ENCODE measurements around the gene KDM7A. TPM values are rescaled to one million over a fixed set of nuclear protein-coding genes. Genes with fewer than 3 reads are reported as not detected.

Gene KDM7A, protein sequence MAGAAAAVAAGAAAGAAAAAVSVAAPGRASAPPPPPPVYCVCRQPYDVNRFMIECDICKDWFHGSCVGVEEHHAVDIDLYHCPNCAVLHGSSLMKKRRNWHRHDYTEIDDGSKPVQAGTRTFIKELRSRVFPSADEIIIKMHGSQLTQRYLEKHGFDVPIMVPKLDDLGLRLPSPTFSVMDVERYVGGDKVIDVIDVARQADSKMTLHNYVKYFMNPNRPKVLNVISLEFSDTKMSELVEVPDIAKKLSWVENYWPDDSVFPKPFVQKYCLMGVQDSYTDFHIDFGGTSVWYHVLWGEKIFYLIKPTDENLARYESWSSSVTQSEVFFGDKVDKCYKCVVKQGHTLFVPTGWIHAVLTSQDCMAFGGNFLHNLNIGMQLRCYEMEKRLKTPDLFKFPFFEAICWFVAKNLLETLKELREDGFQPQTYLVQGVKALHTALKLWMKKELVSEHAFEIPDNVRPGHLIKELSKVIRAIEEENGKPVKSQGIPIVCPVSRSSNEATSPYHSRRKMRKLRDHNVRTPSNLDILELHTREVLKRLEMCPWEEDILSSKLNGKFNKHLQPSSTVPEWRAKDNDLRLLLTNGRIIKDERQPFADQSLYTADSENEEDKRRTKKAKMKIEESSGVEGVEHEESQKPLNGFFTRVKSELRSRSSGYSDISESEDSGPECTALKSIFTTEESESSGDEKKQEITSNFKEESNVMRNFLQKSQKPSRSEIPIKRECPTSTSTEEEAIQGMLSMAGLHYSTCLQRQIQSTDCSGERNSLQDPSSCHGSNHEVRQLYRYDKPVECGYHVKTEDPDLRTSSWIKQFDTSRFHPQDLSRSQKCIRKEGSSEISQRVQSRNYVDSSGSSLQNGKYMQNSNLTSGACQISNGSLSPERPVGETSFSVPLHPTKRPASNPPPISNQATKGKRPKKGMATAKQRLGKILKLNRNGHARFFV
- 14.8 TPM for total RNA-seq (ENCODE audit: unreplicated experiment)
- long read RNA-seq, partial matches to known transcripts = 1 of 1 reads
- long read RNA-seq, other reads (novel, unspliced or antisense) = 0 of 1 reads

DNA sequence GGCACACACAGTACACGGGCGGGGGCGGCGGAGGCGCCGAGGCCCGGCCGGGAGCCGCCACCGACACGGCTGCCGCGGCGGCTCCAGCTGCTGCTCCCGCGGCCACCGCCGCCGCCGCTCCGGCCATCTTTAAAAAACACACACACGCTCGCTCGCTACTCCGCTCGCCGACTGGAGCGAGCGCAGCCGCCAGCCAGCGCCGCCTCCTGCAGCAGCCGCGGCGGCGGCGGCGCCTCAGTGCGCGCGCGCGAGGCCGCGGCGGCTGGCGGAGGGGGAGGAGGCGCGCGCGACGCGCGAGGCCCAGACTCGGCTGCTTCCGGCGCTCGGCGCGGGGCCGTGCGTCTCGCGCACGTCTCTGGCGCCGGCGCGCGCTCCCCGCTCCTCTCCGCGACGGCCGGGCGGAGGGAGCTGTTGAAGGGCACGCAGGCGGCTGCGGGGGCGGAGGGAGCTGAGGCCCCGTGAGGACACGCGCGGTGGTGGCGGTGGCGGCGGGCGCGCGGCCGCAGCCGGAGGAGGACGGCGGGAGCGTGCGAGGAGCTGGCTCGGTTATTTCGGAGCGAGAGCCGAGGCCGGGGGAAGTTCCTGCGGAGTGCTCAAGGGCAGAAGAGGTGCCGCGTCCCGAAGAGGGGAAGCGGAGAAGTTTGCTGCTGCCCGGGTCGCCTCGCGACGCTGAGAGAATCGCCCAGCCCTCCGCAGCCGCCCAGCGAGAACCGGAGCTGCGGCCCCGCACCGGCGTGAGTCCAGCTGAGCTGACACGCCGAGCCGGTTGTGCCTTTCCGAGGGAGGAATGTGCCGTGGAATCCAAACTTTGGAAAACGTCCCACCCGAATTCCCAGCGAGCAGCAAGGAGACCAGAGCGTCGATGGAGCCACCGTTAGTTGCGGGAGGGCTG, at the start of gene KDM7A:
Gene KDM7A, minus strand, starts transcription at position 173 of the 892 bp plus-strand sequence. Its CDS starts 46 bp downstream, at position 127.
- H3K36me3 Mint-ChIP-seq (ENCODE audit: low read depth, unreplicated experiment) = peaks cover 6% of the 10 kb centered on the region
- H3K4me1 Mint-ChIP-seq (ENCODE audit: unreplicated experiment) = peaks cover 15% of the 10 kb centered on the region
- H3K27ac Mint-ChIP-seq (ENCODE audit: unreplicated experiment) = peak within 1 kb of the TSS; percentile 83

DNA sequence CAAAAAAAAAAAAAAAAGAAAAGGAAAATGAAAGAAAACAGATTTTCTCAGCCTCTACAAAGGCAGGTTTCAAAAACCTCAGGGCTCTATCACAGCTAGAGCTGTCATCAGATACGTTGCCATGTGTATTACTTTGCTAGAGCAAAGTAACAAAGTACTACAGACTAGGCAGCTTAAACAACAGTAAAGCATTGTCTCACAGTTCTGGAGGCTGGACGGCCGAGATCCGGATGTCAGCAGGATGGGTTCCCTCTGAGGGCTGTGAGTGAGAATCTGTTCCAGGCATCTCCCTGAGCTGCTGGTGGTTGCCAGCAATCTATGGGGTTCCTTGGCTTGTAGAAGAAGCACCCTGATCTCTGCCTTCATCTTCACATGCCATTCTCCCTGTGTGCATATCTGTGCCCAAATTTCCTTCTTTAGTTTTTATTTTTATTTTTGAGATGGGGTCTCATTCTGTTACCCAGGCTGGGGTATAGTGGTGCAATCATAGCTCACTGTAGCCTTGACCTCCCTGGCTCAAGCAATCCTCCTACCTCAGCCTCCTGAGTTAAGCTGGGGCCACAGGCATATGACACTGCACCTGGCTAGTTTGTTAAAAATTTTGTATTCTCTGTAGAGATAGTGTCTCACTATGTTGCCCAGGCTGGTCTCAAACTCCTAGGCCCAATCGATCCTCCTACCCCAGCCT, 48.9 kb upstream of the KDM7A start:
- no peak for DNase-seq (ENCODE audit: low spot score)
- Mint-ChIP-seq H3K36me3 (ENCODE audit: low read depth, unreplicated experiment) (no peaks in the 10 kb centered on the region), H3K4me1 (ENCODE audit: unreplicated experiment) (peaks cover under 1% of the 10 kb centered on the region), H3K4me3 (ENCODE audit: unreplicated experiment) (no peak overlapping the region), H3K27ac (ENCODE audit: unreplicated experiment) (no peak overlapping the region), H3K27me3 (ENCODE audit: unreplicated experiment) (peaks cover 7% of the 10 kb centered on the region), H3K9me3 (ENCODE audit: unreplicated experiment) (no peaks in the 10 kb centered on the region)
- TF ChIP-seq, protein P1, sequence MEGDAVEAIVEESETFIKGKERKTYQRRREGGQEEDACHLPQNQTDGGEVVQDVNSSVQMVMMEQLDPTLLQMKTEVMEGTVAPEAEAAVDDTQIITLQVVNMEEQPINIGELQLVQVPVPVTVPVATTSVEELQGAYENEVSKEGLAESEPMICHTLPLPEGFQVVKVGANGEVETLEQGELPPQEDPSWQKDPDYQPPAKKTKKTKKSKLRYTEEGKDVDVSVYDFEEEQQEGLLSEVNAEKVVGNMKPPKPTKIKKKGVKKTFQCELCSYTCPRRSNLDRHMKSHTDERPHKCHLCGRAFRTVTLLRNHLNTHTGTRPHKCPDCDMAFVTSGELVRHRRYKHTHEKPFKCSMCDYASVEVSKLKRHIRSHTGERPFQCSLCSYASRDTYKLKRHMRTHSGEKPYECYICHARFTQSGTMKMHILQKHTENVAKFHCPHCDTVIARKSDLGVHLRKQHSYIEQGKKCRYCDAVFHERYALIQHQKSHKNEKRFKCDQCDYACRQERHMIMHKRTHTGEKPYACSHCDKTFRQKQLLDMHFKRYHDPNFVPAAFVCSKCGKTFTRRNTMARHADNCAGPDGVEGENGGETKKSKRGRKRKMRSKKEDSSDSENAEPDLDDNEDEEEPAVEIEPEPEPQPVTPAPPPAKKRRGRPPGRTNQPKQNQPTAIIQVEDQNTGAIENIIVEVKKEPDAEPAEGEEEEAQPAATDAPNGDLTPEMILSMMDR (IDR thresholded peaks at IDR 0.05; ENCODE audit: unreplicated experiment) = no peak

More for the DNA sequence above, at the start of gene KDM7A:
- TF ChIP-seq, protein P1 (IDR thresholded peaks at IDR 0.05; ENCODE audit: unreplicated experiment) = no peak
- Mint-ChIP-seq H3K4me3 (ENCODE audit: unreplicated experiment) (peak within 1 kb of the TSS; percentile 95), H3K9me3 (ENCODE audit: unreplicated experiment) (no peaks in the 10 kb centered on the region), H3K27me3 (ENCODE audit: unreplicated experiment) (peaks cover 14% of the 10 kb centered on the region)
- DNase-seq (ENCODE audit: low spot score) = peak; percentile 88

DNA sequence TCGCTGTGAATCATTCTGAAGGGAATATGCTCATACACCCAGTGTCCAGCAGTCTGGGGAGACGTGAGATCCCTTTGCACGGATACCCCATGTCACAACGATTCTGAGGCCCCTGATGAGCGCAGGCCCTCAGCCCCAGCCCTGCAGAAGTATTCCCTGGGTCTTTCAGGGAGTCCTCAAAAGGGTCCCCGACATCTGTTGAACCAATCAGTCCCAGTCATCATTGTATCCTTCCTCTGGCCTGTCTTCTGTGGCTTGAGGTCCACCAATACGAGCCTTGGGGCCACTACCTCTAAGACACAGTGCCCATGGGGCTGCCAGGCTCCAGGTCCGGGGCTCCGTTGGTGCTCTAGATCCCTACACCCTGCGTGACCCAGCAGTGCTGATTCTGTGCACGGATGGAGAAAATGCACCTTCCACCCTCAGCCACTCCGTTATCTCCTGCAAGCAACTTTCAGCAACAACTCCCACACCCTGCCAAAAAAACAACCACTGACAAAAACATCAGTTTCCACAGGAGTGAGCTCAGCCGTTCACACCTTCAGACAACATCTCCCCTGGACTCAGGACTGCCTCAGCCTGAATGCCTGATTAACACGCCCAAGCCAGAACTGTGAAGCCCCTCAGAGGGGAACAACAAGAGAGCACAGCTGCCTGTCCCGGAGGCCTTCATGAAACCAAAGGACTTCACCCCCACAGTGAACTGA, 46.9 kb upstream of the KDM7A start:
- Mint-ChIP-seq H3K36me3 (ENCODE audit: low read depth, unreplicated experiment) (no peaks in the 10 kb centered on the region), H3K27ac (ENCODE audit: unreplicated experiment) (peak overlapping the region; percentile 54), H3K4me3 (ENCODE audit: unreplicated experiment) (peak overlapping the region; percentile 56), H3K4me1 (ENCODE audit: unreplicated experiment) (no peaks in the 10 kb centered on the region), H3K27me3 (ENCODE audit: unreplicated experiment) (peaks cover 2% of the 10 kb centered on the region), H3K9me3 (ENCODE audit: unreplicated experiment) (no peaks in the 10 kb centered on the region)
- TF ChIP-seq, protein P1 (IDR thresholded peaks at IDR 0.05; ENCODE audit: unreplicated experiment) = no peak
- no peak for DNase-seq (ENCODE audit: low spot score)

DNA sequence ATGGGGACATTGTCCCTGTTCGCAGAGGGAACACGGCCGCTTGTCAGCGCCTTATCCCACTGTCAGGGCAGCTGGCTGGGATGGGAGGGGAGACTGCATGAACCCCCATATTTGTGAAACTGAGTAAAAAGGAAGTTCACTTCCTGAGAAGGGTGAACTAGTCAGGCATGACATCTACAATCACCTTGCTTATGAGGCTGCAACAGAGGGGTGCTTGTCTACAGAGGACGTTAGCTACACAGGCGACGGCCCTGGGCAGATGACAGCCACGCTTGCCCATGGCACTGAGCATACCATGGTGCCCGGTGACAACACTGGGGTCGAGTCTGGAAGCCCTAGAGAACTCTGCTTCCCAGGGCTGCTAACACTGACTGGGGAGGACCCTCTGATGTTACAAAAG, 46.0 kb upstream of the KDM7A start:
- Mint-ChIP-seq H3K4me3 (ENCODE audit: unreplicated experiment) (no peak overlapping the region), H3K27ac (ENCODE audit: unreplicated experiment) (no peak overlapping the region), H3K27me3 (ENCODE audit: unreplicated experiment) (peaks cover 2% of the 10 kb centered on the region), H3K9me3 (ENCODE audit: unreplicated experiment) (no peaks in the 10 kb centered on the region), H3K4me1 (ENCODE audit: unreplicated experiment) (no peaks in the 10 kb centered on the region), H3K36me3 (ENCODE audit: low read depth, unreplicated experiment) (peaks cover under 1% of the 10 kb centered on the region)
- no peak for DNase-seq (ENCODE audit: low spot score)
- TF ChIP-seq, protein P1 (IDR thresholded peaks at IDR 0.05; ENCODE audit: unreplicated experiment) = no peak
